Liver (tissue), 3 donors: Measurements from ENCODE around the gene TRPM6.

Source experiments
- CTCF ChIP-seq: fragments of 150-350 bp; IDR thresholded peaks from 2 replicates; pipeline ENCODE4 v1.5.1; 2017; ENCODE audit warnings: improper control_type of control experiment, low read depth, low read length; ENCODE audit not compliant: missing input control
- JUND ChIP-seq, 2 donors: IDR thresholded peaks; 2 replicates each; pipeline ENCODE4 v1.6.1; 2016; ENCODE audit warnings: antibody characterized with exemption in 2 of 2
- NR2F2 ChIP-seq: IDR thresholded peaks from 2 replicates; pipeline ENCODE4 v1.6.1; 2016; ENCODE audit warnings: antibody characterized with exemption
- RAD21 ChIP-seq, 2 donors: IDR thresholded peaks; 2 replicates each; pipeline ENCODE4 v1.6.1; 2016; ENCODE audit warnings: antibody characterized with exemption in 2 of 2, mild to moderate bottlenecking in 2 of 2
- REST ChIP-seq: IDR thresholded peaks from 2 replicates; pipeline ENCODE4 v1.6.1; 2016; ENCODE audit warnings: antibody characterized with exemption, mild to moderate bottlenecking
- TAF1 ChIP-seq: conservative IDR thresholded peaks from 2 replicates; pipeline ENCODE4 v1.6.1; 2016; ENCODE audit warnings: antibody characterized with exemption, mild to moderate bottlenecking
- ZBTB33 ChIP-seq: IDR thresholded peaks from 2 replicates; pipeline ENCODE4 v1.6.1; 2016; ENCODE audit warnings: antibody characterized with exemption
- TF ChIP-seq, protein P1 (sequence below): IDR thresholded peaks from 2 replicates; pipeline ENCODE4 v1.6.1; 2016; ENCODE audit warnings: antibody characterized with exemption
- donor health status: healthy.
- donor health status: healthy.

GRCh38 chr9:74874220-74874619, 13.5 kb downstream of the TRPM6 start:
- TF ChIP-seq CTCF (no peak), REST (no peak), JUND (IDR thresholded peaks at IDR 0.05) (no peak), NR2F2 (no peak), TAF1 (no peak), RAD21 (IDR thresholded peaks at IDR 0.05) (no peak), ZBTB33 (no peak)
- TF ChIP-seq, protein P1, sequence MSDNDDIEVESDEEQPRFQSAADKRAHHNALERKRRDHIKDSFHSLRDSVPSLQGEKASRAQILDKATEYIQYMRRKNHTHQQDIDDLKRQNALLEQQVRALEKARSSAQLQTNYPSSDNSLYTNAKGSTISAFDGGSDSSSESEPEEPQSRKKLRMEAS: no peak
